HG02870 (cell line): Measurements from ENCODE around the gene C17orf75.

Experiments used
- ATAC-seq: cut with Tn5 transposase; IDR thresholded peaks from one replicate; pipeline ENCODE4 v1.9.1; 2021; ENCODE audit warnings: mild to moderate bottlenecking, moderate library complexity; ENCODE audit not compliant: unreplicated experiment

Gene C17orf75

DNA sequence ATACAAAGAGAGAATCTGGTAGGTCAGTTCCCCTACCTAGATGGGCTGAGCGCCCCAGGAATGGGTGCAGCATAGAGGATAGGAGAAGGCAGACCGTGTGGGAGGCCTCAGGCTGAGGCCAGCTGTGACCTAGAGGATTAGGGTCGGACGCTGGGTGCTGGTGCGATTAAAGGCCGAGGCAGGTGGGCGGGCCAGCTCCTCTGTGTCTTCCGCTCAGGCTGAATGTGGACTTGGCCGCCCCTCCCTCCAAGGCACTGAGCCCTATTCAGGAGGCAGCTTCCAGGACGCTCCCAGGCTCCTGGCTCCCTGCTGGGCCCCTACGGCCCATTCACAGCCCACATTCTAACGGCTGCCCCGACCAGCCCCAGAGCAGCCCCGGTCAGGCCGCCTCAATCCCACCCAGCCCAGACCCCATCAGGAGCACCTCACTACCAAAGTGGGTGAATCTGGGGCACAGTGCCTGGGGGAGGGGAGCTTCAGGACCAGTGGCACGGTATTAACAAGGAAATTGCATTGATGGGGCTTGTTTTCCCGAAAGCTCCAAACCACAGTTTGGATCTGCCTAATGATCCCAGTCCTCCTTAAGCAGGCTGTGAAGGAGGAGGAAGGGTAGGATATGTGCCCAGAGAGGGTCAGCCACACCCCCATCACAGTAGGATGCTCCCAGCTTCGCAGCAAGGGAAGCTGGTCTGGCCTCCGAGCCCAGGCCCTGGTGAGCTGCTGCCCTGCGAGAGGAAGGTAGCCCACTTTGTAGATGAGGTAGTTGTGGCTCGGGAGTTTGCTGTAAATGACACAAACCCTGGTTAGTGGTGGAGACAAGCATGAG, 61.9 kb downstream of the C17orf75 start:
- no peak for ATAC-seq

DNA sequence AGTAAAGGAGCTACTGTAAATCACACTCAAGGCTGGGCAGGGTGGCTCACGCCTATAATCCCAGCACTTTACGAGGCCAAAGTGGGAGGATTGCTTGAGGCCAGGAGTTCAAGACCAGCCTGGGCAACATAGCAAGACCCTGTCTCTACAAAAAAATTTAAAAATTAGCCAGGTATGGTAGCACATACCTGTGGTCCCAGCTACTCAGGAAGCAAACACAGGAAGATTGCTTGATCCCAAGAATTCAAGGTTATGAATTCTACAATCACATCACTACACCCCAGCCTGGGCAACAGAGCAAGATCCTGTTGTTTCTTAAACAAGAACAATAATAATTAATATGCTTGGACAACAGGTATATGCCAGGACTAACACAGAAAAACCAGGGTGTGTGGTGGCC, 63.2 kb downstream of the C17orf75 start:
- no peak for ATAC-seq
